PC-9 (cell line): ENCODE data around the gene PTPRM. TPM values are rescaled to one million over a fixed set of nuclear protein-coding genes. Genes with fewer than 3 reads are reported as not detected.

ENCODE experiments used
- BruUV-seq: library from RNA; stranded (reverse); fragments of 400-500 nt; replicated peaks from 2 replicates; lab custom pipeline; 2021; lab: Mats Ljungman, UMichigan
- CTCF ChIA-PET: fragments of 300-600 bp; sonication (Branson Sonifier 250); formaldehyde crosslinking; loops from one replicate; lab custom pipeline; 2022; ENCODE audit warnings: antibody characterized with exemption; lab: Charles Lee
- POLR2A ChIA-PET: fragments of 300-600 bp; sonication (Branson Sonifier 250); formaldehyde crosslinking; loops from one replicate; lab custom pipeline; 2022; ENCODE audit warnings: antibody characterized with exemption; ENCODE audit not compliant: unreplicated experiment; lab: Charles Lee
- DNase-seq, 2 experiments: peaks; one replicate each; pipeline versions ENCODE4 v3.0.0 to v3.0.0-alpha.2; 2015 to 2022; ENCODE audit warnings: mixed read lengths in 1 of 2
- H2AFZ ChIP-seq: fragments of 200-600 bp; sonication (generic); 2 replicates; pipeline ENCODE4 v1.8.1; 2017; ENCODE audit warnings: antibody characterized with exemption
- H3F3A ChIP-seq: fragments of 200-600 bp; sonication (generic); 2 replicates; pipeline ENCODE4 v1.8.1; 2017; ENCODE audit warnings: antibody characterized with exemption, mild to moderate bottlenecking, low read depth; ENCODE audit not compliant: insufficient read depth
- H3K27ac ChIP-seq: fragments of 200-600 bp; sonication (generic); 2 replicates; pipeline ENCODE4 v1.6.1; 2016; ENCODE audit warnings: mixed run types
- H3K27me3 ChIP-seq: fragments of 200-600 bp; sonication (generic); 2 replicates; pipeline ENCODE4 v1.6.1; 2016; ENCODE audit warnings: low read depth, mixed run types; ENCODE audit not compliant: insufficient read depth
- H3K36me3 ChIP-seq: fragments of 200-600 bp; sonication (generic); 2 replicates; pipeline ENCODE4 v1.6.1; 2016; ENCODE audit warnings: low read depth, mixed run types
- H3K4me1 ChIP-seq: fragments of 200-600 bp; sonication (generic); replicated peaks from 2 replicates; pipeline ENCODE4 v1.6.1; 2016; ENCODE audit warnings: mixed run types; ENCODE audit not compliant: insufficient read depth
- H3K4me2 ChIP-seq: fragments of 200-600 bp; sonication (generic); 2 replicates; pipeline ENCODE4 v1.6.1; 2017; ENCODE audit warnings: mixed run types
- H3K4me3 ChIP-seq: fragments of 200-600 bp; sonication (generic); 2 replicates; pipeline ENCODE4 v1.6.1; 2016; ENCODE audit warnings: mixed run types
- H3K79me2 ChIP-seq: fragments of 200-600 bp; sonication (generic); 2 replicates; pipeline ENCODE4 v1.6.1; 2017; ENCODE audit warnings: low read depth, mixed run types
- H3K9me2 ChIP-seq: fragments of 200-600 bp; sonication (generic); 2 replicates; pipeline ENCODE4 v1.8.1; 2017; ENCODE audit warnings: mild to moderate bottlenecking; ENCODE audit not compliant: insufficient read depth
- H3K9me3 ChIP-seq: fragments of 200-600 bp; sonication (generic); 2 replicates; pipeline ENCODE4 v1.8.1; 2016; ENCODE audit warnings: low read depth; ENCODE audit not compliant: insufficient read depth
- H4K20me1 ChIP-seq: fragments of 200-600 bp; sonication (generic); 2 replicates; pipeline ENCODE4 v1.8.1; 2017; ENCODE audit not compliant: insufficient read depth
- EZH2 ChIP-seq: fragments of 200-600 bp; sonication (generic); IDR thresholded peaks from 2 replicates; pipeline ENCODE4 v1.8.0; 2017; ENCODE audit warnings: antibody characterized with exemption, low read depth
- intact Hi-C: fragments of 100-400 bp; cut with micrococcal nuclease; formaldehyde crosslinking; loops from one replicate; pipeline ENCODE4 v1.10.0; 2022; ENCODE audit not compliant: unreplicated experiment
- total RNA-seq: library from RNA; stranded (reverse); gene quantifications from 2 replicates; pipeline ENCODE4 v1.2.3, GENCODE V29; 2021
- TF ChIP-seq, protein P1 (sequence below): fragments of 200-600 bp; sonication (generic); conservative IDR thresholded peaks from 2 replicates; pipeline ENCODE4 v1.6.1; 2017; ENCODE audit warnings: mixed run types, antibody characterized with exemption, mild to moderate bottlenecking, moderate library complexity

Gene PTPRM
- total RNA-seq, 1 experiment from 2014 or later, result 32.5 TPM

DNA sequence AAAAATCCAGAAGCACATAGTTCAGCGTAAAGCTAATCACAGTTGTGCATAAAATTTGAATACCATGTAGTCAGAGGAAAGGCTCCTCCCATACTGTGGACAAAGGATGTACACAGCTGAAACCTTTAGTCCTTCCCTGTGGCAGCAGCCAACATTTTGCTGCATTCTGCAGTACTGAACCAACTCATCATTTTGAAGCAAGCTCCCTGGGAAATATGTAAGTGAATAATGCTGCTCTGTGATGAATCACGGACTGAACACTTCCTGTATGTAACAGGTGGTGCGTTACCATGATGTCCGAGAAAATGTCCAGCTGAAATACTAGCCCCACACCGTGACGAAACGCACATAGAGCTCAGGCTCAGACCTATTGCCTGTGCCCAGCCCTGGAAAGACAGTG lies 621.1 kb downstream of the PTPRM start:
- BruUV-seq, result no TSS peak
- Histone ChIP-seq H3K9me3 (no peaks in the 10 kb centered on the region), H3K4me2 (no peak overlapping the region), H3K79me2 (no peaks in the 10 kb centered on the region), H3F3A (no peaks in the 10 kb centered on the region), H4K20me1 (no peaks in the 10 kb centered on the region), H2AFZ (no peak overlapping the region), H3K9me2 (0 out of 2 replicates have a peak, but pooled peaks cover 6% of the 10 kb centered on the region), H3K27me3 (no peaks in the 10 kb centered on the region), H3K36me3 (no peaks in the 10 kb centered on the region), H3K4me3 (no peak overlapping the region), H3K4me1 (no peaks in the 10 kb centered on the region), H3K27ac (no peak overlapping the region)
- ChIA-PET POLR2A (no interaction called here), CTCF (no interaction called here)
- intact Hi-C loops, result no loop called here
- TF ChIP-seq EZH2, result no peak
- TF ChIP-seq, protein P1, sequence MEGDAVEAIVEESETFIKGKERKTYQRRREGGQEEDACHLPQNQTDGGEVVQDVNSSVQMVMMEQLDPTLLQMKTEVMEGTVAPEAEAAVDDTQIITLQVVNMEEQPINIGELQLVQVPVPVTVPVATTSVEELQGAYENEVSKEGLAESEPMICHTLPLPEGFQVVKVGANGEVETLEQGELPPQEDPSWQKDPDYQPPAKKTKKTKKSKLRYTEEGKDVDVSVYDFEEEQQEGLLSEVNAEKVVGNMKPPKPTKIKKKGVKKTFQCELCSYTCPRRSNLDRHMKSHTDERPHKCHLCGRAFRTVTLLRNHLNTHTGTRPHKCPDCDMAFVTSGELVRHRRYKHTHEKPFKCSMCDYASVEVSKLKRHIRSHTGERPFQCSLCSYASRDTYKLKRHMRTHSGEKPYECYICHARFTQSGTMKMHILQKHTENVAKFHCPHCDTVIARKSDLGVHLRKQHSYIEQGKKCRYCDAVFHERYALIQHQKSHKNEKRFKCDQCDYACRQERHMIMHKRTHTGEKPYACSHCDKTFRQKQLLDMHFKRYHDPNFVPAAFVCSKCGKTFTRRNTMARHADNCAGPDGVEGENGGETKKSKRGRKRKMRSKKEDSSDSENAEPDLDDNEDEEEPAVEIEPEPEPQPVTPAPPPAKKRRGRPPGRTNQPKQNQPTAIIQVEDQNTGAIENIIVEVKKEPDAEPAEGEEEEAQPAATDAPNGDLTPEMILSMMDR, result no peak
- DNase-seq, result no peak

DNA sequence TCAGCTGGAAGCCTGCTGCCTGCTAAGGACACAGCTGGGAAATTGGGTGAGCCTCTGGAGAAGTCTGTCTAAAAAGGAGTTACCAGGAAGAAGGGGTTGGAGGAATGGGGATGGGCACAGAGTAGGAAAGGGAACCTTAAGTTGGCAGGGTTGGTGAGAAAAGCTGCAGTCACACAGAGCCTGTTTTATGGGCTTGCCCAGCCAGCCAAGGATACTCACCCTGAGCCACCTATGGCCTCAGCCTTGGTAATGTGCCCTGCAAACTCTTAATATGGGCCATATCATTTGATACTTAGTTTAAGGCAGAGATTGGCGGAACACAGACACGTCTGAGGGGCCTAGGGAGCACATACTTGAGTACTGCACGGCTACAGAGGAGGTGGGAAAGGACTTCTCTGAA lies 623.9 kb downstream of the PTPRM start:
- H3K9me2 ChIP-seq, result 0 out of 2 replicates have a peak, but pooled peaks cover 6% of the 10 kb centered on the region
- H3K4me3 ChIP-seq, result no peak overlapping the region
- no peaks in the 10 kb centered on the region for H3K27me3 ChIP-seq
- H3K27ac ChIP-seq, result no peak overlapping the region
- DNase-seq, result no peak
- no TSS peak for BruUV-seq
- H4K20me1 ChIP-seq, result no peaks in the 10 kb centered on the region
- intact Hi-C loops, result no loop called here
- no peaks in the 10 kb centered on the region for H3K9me3 ChIP-seq
- no peaks in the 10 kb centered on the region for H3K36me3 ChIP-seq
- no peaks in the 10 kb centered on the region for H3F3A ChIP-seq
- H3K4me1 ChIP-seq, result no peaks in the 10 kb centered on the region
- CTCF ChIA-PET, result no interaction called here
- H3K79me2 ChIP-seq, result no peaks in the 10 kb centered on the region
- TF ChIP-seq, protein P1, result no peak
- TF ChIP-seq EZH2, result no peak
- POLR2A ChIA-PET, result no interaction called here
- H3K4me2 ChIP-seq, result no peak overlapping the region
- H2AFZ ChIP-seq, result no peak overlapping the region

DNA sequence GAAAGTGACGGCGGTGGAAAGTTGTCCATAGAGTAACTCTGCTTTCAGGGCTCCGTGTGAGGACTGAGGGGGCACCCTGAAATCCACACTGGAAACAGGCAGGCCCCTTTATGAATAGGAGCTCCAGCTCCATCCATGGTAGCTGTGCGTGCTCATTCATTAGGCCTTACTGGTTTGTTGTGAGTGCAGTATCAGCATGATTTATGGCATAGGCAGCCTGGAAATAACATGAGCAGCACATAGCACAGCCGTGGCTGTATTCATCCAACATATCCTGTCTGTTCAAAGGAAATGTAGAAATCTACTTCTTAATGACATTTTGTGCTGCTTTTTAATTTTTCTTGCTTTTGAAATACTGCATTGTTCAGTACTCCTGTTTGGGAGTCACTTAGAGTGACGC lies 627.3 kb downstream of the PTPRM start:
- POLR2A ChIA-PET, result no interaction called here
- no peaks in the 10 kb centered on the region for H3F3A ChIP-seq

More for the DNA sequence above, 627.3 kb downstream of the PTPRM start:
- no peak overlapping the region for H3K27ac ChIP-seq
- no peaks in the 10 kb centered on the region for H3K79me2 ChIP-seq
- H3K4me3 ChIP-seq, result no peak overlapping the region
- H2AFZ ChIP-seq, result no peak overlapping the region
- no peaks in the 10 kb centered on the region for H3K9me3 ChIP-seq
- no TSS peak for BruUV-seq
- TF ChIP-seq, protein P1, result no peak
- no peak for TF ChIP-seq EZH2
- no peaks in the 10 kb centered on the region for H3K4me1 ChIP-seq
- intact Hi-C loops, result no loop called here
- no peak for DNase-seq
- CTCF ChIA-PET, result no interaction called here
- H3K9me2 ChIP-seq, result 0 out of 2 replicates have a peak, but pooled peaks cover 6% of the 10 kb centered on the region
- no peaks in the 10 kb centered on the region for H3K36me3 ChIP-seq
- no peaks in the 10 kb centered on the region for H4K20me1 ChIP-seq
- no peaks in the 10 kb centered on the region for H3K27me3 ChIP-seq
- H3K4me2 ChIP-seq, result no peak overlapping the region
